Inflammatory macrophage (primary cell): ENCODE data around the gene NOX3.
"Not testable (repeated sequence)": the region's sequence is repeated elsewhere in the genome, so short reads cannot be mapped to it uniquely, and the experiment has no call there.

Source experiments
- DNase-seq, 2 donors: peaks; one replicate each; pipeline ENCODE4 v3.0.0-alpha.2; 2020 to 2022
- total RNA-seq, 18 experiments: gene quantifications; one replicate each; lab custom pipeline; 2026; ENCODE audit warnings: mixed read lengths in 6 of 18, inconsistent platforms in 2 of 18; lab: John Stamatoyannopoulos, UW

The NOX3 gene, protein sequence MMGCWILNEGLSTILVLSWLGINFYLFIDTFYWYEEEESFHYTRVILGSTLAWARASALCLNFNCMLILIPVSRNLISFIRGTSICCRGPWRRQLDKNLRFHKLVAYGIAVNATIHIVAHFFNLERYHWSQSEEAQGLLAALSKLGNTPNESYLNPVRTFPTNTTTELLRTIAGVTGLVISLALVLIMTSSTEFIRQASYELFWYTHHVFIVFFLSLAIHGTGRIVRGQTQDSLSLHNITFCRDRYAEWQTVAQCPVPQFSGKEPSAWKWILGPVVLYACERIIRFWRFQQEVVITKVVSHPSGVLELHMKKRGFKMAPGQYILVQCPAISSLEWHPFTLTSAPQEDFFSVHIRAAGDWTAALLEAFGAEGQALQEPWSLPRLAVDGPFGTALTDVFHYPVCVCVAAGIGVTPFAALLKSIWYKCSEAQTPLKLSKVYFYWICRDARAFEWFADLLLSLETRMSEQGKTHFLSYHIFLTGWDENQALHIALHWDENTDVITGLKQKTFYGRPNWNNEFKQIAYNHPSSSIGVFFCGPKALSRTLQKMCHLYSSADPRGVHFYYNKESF
- 0 to 0.06 (median 0) reads per million in 18 experiments for total RNA-seq

DNA sequence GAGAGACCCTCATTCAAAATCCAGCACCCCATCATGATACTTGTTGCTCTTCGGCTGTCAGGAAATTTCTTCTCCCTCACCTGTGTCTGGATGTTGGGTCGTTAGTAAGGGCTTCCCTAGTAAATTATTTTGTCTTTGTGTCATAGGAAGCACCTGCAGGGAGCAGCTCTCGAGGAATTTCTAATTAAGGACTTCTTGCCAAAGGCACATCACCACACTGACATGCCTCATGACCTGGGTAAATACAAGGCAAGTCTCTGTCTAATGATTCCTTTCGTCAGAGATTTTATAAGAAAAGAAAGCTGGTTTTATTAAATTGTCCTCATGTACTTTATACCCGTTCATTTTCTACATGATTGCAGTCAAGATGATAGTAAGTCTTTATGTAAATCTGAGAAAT, at the start of gene NOX3:
NOX3 (minus strand) TSS at position 74 of the 400 bp plus-strand sequence; CDS start at position 35, 39 bp downstream.
- no peak for DNase-seq

DNA sequence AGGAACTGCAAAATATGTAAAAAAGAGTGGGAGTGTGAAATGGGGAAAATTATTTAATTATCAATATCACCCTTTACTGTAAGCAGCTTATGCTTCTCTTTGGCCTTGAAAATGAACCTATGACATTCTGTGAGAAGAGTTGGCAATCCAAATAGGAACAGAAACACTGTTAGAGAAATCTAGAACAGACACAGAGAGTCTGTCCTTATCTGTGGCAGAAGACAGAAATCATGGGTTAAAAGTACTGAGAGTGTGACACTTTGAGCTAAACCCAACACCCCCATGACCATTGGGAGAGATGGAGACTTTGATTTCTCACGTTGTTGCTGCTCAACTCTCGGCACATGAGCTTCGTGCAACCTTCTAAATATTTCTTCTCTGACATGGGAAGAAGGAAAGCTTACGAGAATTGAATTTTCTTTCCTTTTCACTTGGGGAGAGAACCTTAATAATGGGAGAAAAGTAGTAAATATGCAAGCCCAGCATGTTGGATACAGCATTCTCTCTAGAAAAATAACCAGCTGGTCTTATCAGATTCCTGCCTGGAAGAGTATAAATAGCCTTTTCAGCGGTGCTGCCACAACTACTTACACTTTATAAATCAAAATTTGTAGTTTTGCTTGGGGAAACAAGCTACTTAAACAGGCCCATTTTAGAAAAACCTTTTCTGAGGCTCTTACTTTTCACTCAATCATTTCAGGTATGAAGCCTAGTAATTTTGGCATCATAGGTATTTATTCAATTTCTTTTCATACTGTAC, 49.4 kb upstream of the NOX3 start:
- DNase-seq = no peak

DNA sequence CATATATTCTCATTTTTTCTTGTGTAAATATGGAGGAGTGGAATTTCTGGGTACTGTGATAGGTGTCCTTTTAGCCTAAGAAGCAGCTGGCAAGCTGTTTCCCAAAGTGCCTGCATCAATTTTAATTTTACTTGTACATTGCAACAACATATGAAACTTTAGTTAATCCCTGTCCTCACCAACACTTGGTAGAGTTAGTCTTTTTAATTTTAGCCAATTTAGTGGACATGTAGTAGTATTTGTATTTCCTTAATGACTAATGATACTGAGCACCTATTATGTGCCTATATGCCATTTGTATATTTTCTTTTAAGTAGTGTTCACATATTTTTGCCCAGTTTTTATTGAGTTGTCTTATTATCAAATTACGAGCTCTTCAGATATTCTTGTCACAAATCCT, 46.8 kb upstream of the NOX3 start:
- DNase-seq = no peak

DNA sequence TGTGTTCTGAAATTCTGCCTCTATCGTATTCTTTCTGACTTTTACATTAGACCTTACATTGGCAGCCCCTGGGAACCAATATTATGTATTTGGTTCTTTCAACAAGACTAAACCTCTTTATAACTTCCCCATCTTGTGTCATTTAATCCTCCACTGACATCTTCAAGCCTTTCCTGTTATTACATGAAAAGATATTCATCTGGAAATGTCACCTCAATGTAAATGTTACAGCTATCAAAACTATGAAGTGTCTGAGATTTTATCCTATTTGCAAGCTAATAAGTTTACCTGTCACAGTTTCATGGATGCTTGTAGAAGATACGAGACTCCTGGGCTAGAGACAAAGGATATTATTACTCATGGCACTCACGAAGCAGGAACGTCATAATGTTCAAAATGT, 43.9 kb upstream of the NOX3 start:
- no peak for DNase-seq

DNA sequence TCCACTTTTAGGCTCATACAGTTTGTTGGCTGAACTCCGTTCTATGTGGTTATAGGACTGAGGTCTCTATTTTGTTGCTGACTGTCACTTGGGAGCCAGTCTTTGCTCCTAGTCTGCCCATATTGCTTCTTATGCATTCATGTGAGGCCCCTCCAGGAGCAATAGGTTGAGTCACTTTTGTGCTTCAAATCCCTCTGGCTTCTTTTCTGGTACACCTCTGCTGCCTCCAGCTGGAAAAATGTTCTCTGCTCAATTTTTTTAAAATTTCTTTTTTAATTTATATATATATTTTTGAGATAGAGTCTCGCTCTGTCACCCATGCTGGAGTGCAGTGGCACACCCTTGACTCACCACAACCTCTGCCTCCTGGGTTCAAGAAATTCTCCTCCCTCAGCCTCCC, 42.7 kb upstream of the NOX3 start:
- DNase-seq = no peak

DNA sequence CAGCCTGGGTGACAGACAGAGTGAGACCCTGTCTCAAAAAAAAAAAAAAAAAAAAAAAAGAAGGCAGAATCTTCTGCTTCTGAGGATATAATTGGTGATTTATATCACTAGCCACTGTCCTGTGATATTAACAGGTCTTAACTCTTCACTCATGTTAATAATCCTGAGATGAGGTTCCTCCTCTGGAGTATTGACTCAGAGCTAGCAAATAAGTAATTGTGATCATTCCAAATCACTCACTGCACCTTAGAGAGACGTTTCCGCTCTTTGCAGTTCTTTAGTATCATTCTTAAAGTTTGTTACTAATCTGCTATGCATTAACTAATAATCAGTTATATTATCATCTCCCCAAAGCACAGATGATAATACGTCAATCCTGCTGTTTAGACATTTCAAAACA, 41.6 kb upstream of the NOX3 start:
- DNase-seq = no peak

DNA sequence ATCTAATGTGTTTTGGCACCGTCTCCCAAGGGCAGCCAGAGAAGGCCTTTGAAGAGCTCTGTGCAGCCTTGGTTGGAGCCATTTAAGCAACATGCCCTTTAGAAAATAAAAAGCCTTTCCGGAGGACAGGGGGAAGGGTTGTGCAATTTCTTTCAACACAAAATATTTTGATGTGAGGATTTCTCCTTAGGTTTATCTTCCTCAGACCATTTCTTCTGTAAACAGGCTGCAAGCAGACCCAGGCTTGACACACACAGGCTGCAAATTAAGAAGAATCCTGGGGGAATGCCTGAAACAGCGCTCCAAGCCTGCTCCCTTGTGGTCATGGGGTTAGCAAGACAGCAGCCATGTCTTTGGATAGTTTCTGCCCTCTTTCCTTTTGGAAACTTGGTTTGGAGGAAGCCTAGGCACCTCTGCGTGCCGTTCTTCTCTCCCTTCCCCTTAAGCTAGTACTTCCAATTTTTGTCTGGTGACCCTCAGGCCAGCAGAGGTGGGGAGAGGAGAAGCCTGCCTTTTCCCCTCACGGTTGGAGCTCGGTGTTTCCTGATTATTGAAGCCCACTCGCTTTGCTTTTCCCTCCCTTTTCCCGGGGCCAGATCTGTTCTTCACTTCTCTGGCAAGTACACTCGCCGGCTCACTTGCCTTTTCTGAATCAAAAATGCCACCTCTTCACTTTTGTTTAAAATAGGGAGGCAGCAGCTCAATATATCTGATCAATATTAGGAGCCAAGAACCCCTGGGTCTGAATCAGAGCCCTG, 39.6 kb upstream of the NOX3 start:
- no peak for DNase-seq

DNA sequence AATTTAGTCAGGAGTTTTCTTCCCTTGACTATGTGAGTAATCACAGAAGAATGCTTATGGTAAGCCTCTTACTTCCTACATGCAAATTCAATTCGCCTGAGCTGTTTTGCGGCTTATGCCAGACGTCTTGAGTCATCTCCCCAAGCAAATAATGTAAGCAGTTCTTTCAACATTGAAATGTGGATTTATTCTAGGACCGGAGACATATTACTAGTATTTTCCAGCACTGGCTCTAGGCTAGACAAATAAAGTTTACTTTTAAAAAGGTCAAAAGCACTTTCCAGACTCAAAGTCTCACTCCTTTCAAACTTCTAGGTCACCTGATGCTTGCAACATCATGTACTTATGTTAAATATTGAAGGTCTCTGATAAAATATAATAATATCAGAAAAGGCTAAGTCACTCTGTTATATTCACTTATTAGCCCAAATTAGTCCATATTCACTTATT, 38.1 kb upstream of the NOX3 start:
- peak in 1 of 2 donors; percentile 4 for DNase-seq

DNA sequence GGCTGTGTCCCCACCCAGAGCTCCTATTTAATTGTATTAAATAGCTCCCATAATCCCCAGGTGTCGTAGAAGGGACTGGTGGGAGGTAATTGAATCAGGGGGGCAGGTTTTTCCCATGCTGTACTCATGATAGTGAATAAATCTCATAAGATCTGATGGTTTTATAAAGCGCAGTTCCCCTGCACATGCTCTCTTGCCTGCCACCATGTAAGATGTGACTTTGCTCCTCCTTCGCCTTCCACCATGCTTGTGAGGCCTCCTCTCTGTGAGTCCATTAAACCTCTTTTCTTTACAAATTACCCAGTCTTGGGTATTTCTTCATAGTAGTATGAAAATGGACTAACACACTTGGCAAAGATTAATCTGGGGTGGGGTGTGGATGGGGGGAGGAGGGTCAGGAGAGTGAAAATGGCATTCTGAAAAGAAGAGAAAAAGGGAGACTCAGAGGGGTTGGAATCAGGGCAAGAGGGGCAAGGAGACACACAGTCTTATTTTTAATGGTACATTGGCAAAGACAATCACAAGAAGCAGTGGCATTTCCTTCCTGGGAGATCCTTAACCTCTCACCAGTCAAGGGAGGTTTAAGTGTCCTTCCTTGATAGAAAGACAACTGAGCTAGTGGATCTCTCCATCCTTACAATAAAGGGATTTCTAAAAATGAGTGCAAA, 37.5 kb upstream of the NOX3 start:
- no peak for DNase-seq

DNA sequence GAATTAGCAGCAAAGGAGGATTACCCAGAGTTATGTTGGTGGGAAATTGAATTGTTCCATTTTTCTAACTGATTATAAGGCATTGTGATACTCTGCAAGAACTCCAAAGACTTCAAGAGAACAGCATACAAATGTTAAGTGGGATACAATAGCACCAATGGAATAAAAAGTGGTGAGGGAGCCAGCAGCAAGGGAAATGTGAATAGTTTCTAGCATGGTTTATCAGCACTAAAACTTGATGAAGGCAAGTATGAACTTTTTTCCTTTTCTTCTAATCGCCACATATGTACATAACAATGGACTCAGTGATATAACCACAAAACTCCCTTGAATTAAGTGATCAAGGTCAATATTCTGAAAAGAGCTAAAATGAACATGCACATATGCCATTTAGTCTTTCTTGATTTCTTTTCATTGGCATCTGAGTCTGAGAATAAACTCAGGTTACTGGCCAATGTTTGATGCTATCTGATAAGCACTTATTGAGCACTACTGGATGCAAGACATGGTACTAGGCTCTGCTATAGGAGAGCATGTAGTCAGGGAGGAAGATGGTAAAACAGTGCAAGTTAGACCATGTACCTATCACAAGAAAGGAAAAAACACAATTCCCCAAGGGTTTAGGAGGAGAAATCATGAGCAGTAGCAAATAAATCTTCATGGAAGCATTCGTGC, 36.6 kb upstream of the NOX3 start:
- DNase-seq = no peak

DNA sequence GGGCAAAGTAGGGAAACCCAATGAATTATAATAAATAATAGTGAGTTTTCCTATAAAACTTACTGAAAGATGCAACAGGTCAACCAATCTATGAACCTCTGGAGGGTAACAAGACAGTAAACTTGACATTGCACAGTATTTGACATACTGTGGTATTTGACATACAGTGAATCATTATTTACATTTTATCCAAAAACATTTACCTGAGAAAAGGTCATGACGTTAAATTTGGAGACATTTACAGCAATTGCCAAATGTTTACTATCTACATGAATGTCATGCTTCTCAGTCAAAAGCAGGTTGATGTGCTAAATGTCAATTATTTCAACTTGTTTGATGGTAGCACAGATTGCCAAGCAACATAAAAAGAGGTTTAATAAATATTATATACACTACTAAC, 35.8 kb upstream of the NOX3 start:
- no peak for DNase-seq

DNA sequence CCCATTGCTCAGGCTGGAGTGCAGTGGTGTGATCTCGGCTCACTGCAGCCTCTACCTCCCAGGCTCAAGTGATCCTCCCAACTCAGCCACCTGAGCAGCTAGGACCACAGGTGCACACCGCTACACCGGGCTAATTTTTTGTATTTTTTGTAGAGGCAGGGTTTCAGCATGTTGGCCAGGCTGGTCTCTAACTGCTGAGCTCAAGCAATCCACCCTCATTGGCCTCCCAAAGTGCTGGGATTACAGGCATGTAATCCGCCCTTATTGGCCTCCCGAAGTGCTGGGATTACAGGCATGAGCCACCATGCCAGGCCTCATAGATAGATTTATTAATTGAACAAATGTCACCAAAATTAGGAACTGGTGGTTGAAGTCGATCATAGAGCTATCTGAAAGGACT, 32.6 kb upstream of the NOX3 start:
- DNase-seq = not testable (repeated sequence)

DNA sequence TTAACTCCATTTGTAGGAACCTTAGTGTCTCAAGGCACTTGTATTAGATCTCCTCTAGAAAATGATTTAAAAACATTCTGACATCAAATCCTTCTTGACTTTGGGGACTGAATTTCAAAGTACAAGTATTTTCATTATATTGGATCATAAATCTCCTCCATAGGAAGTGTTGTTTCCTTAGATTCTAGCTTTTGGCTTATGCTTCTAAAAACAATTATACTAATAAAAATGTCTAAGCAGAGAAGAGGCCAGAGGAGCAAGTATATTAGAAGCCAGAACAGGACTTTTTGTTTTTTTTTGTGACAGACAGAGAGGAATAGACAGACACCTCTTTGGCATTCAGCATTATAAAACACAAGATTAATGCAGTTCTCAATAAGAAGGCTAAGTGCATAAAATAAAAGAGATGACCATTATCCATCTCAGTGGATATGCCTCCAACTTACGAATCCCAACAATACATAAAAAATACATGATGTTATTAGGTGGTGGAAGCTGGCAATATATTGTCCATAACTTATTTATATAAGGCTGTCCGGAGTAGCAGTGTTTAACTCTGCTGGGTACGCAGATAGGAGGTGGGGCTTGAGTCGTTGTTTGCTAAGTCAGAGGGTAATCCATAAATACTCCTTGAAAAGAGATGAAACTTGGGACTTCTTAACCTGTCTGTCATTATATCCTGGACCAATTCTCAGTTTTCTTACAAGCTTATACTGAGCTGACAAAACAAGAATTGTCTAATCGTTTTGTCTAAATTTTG, 31.9 kb upstream of the NOX3 start:
- no peak for DNase-seq

DNA sequence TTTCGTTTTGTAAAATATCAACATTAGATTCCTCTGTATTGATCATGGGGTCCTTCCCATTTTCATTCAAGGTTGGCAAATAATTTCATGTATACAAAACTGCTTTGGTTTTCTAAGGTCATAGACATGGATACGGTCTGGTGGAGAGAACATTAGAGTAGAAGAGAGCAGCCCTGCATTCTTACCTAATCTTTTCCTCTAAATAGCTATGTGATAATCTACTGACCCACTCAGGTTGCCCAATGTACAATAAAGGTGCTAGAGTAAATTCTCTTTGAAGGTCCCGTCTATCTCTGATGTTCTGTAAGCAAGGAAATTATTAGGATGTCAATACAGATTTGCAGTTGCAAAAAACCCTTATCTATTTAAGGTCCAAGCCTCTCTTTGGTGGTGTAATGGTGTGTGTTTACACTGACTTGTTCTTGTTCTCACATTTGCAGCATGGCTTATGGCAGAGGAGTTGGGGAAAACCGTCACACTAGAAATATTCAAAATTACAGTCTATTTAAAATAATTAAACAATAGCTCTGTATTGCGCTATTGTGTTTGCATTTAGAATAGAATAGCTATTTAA, 31.2 kb upstream of the NOX3 start:
- no peak for DNase-seq

DNA sequence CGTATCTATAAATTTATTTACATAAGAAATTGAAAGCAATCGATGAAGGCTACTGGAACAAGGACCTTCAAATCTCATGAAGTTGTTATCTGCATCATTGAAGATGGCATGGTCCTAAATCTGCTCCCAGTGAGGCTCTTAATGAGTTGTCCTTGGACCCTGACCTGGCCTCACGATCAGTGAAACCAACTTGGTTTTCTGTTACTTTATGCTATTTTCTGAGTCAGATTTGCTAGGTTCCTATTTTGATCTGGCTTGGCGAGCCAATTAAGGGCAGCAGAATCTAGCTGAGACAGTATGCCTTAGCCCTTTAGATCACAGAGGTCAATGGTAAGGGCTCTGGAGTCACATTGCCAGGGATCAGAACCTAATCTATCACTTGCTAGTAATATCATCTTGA, 30.1 kb upstream of the NOX3 start:
- DNase-seq = no peak

DNA sequence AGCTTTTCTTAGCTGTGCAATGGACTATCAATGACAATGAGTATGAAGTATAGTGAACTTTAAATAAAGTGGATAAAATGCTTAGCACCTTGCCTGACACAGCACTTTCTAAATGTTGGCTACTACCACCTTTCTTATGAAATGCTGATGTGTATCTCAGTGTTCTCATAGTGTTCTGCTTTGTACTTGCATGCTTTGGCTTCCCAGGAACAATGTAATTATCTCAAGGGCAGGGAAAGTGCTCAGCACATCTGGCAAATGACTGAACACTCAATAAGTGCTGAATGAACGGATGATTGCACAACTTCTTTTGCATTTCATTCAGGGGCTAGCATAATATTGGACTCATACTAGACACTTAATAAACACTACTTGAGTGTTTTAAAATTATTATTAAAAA, 28.2 kb upstream of the NOX3 start:
- DNase-seq = no peak

DNA sequence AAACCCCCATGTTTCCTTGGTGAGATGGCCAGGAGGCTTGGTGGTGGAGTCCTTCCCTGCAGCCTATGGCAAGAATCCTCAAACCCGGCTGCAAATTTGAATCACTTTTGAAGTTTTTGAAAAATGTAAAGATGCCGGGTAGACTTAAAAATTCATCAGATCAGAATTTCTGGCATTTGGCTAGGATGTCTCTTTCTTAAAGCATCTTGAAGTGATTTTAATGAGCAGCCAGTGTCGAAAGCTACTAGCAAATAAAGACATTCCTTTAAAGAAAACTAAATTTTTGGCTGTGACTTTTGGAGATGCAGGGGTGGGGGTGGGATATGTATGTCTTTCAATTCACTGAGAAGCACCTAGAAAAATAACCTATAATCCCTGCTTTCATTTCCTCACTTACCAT, 25.6 kb upstream of the NOX3 start:
- no peak for DNase-seq

DNA sequence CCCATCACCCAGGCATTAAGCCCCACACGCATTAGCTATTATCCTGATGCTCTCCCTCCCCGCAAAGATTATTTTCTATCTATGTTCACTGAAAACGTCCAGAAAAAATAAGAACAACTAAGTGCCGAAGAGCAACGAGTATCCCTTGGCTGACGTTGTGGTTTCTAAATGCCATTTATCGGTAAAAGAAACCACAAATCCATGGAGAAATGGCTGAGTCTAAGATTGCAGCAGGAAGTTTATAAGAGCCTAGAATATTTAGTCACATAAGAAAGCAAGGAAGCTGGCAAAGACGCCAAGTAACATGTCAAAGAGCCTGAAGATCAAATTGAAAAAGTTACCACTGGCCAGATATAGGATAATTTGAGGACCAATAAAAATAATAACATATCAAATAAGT, 18.1 kb upstream of the NOX3 start:
- no peak for DNase-seq

DNA sequence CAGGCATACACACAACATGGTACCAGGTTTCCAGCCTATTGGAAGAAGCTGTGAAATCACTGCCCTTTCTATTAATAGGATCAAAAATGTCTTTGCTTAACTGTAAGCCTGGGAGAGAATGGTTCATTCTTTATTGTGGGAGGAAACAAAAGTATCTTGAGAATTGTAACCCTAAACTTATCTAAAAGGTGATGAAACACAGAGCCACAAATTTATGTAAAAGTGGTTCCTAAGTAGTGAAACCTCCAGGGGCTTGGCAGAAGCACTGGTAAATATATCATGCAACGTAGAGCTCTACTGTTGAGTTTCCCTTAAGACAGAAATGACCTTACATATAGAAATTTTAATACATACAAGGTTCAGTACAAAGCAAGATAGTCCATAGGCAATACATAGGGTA, 17.2 kb upstream of the NOX3 start:
- DNase-seq = no peak

DNA sequence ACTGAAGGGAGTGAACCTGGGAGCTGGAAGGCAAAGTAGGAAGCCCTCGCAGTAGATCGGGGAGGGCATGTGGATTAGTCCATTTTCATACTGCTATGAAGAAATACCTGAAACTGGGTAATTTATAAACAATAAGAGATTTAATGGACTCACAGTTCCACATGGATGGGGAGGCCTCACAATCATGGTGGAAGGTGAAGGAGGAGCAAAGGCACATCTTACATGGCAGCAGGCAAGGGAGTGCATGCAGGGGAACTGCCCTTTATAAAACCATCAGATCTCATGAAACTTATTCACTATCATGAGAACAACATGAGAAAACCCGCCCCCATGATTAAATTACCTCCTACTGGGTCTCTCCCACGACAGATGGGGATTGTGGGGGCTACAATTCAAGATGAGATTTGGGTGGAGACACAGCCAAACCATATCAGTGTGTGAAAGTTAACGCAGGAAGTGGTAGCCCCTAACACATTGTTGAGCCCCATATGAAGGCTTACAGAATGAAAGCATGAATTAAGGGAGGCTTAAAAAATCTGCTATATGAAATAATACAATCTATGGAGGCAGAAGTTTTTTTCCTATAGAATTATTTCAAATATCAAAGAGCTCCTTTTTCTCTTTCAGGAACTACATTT, 15.5 kb upstream of the NOX3 start:
- not testable (repeated sequence) for DNase-seq
